Thoracic aorta (tissue), 2 donors: ENCODE results near the gene SERPINA4. TPM values are rescaled to one million over a fixed set of nuclear protein-coding genes. Genes with fewer than 3 reads are reported as not detected.

Source experiments
- ATAC-seq: fragments of 150-250 bp; one replicate; pipeline ENCODE4 v1.8.0; 2017; ENCODE audit warnings: low read depth; ENCODE audit not compliant: insufficient number of reproducible peaks, low FRiP score
- DNase-seq: peaks from one replicate; pipeline ENCODE4 v3.0.0-alpha.2; 2020; ENCODE audit warnings: low spot score
- H3K27ac ChIP-seq, 2 donors: fragments of 200-600 bp; sonication (generic); 1 replicate in 1 of 2; 2 replicates in 1 of 2; pipeline ENCODE4 v1.5.1; 2016; ENCODE audit warnings: mild to moderate bottlenecking in 2 of 2, moderate library complexity in 2 of 2
- H3K27me3 ChIP-seq: fragments of 200-600 bp; sonication (generic); replicated peaks from 2 replicates; pipeline ENCODE4 v1.6.0; 2016; ENCODE audit warnings: mild to moderate bottlenecking; ENCODE audit not compliant: insufficient read depth
- H3K36me3 ChIP-seq: fragments of 200-600 bp; sonication (generic); one replicate; pipeline ENCODE4 v1.5.1; 2016
- H3K4me1 ChIP-seq, 2 donors: fragments of 200-600 bp; sonication (generic); 1 replicate in 1 of 2; 2 replicates in 1 of 2; pipeline versions ENCODE4 v1.5.1 to v1.6.0; 2016; ENCODE audit warnings: low read depth in 2 of 2, mild to moderate bottlenecking in 1 of 2; ENCODE audit not compliant: control insufficient read depth in 1 of 2
- H3K4me3 ChIP-seq: fragments of 200-600 bp; sonication (generic); 2 replicates; pipeline ENCODE4 v1.5.1; 2016; ENCODE audit warnings: mild to moderate bottlenecking
- H3K9me3 ChIP-seq: fragments of 200-600 bp; sonication (generic); 2 replicates; pipeline ENCODE4 v1.5.1; 2016
- total RNA-seq, 2 donors: library from RNA; depleted of rRNA; stranded (reverse); fragments of >200 nt; gene quantifications; one replicate each; pipeline versions ENCODE4 v1.1.0 to v1.2.3, GENCODE V29; 2016
- TF ChIP-seq, protein P1 (sequence below): fragments of 200-600 bp; sonication (generic); IDR thresholded peaks from one replicate; pipeline ENCODE4 v1.5.1; 2019; ENCODE audit warnings: antibody characterized with exemption

Gene SERPINA4
- total RNA-seq, 2 donors from 2014 or later, result not detected

DNA sequence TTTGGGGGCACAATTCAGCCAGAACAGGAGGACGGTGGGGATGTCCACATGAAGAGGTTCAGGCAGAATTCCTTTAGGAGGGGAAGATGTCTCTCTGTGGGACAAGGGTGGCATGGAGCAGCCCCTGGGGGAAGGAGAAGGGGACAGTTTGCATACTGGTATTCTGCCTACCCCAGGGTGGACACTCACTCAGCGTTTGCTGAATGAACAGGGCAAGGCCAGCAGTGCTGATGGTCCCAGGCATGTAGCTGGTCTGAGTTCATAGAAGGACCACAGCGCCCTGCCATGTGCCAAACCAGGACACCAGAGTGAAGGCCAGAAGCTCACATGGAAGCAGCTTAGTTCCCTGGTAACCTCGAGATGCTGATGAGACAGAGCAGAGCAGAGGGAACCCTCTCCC is 25.4 kb downstream of the SERPINA4 start:
- H3K9me3 ChIP-seq, result no peaks in the 10 kb centered on the region
- H3K4me3 ChIP-seq, result no peak overlapping the region
- DNase-seq (no peak), ATAC-seq (no peak)
- H3K36me3 ChIP-seq, result no peaks in the 10 kb centered on the region
- TF ChIP-seq, protein P1, sequence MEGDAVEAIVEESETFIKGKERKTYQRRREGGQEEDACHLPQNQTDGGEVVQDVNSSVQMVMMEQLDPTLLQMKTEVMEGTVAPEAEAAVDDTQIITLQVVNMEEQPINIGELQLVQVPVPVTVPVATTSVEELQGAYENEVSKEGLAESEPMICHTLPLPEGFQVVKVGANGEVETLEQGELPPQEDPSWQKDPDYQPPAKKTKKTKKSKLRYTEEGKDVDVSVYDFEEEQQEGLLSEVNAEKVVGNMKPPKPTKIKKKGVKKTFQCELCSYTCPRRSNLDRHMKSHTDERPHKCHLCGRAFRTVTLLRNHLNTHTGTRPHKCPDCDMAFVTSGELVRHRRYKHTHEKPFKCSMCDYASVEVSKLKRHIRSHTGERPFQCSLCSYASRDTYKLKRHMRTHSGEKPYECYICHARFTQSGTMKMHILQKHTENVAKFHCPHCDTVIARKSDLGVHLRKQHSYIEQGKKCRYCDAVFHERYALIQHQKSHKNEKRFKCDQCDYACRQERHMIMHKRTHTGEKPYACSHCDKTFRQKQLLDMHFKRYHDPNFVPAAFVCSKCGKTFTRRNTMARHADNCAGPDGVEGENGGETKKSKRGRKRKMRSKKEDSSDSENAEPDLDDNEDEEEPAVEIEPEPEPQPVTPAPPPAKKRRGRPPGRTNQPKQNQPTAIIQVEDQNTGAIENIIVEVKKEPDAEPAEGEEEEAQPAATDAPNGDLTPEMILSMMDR, result no peak
- no peak overlapping the region for H3K27ac ChIP-seq
- H3K4me1 ChIP-seq, result no peaks in the 10 kb centered on the region
- H3K27me3 ChIP-seq, result no peaks in the 10 kb centered on the region

DNA sequence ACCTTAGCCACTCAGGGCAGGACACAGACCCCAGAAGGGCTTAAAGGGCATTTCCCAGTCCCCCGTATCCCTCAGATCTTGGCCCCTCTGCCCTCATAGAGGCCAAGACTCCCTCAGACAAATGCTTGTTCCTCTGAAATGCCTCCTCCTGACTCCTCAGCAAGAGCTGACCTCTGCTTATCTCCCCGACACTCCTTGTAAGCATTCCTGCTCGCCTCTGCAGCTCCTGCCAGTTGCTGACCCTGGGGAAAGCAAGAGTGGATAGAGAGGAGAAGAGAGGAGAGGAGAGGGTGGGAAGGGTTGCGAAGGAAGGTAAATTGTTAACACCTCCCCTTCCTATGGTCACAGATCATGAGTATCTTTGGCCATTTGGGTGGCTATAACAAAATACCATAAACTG is 27.1 kb downstream of the SERPINA4 start:
- no peak overlapping the region for H3K4me3 ChIP-seq
- TF ChIP-seq, protein P1, result no peak
- ATAC-seq, result no peak

DNA sequence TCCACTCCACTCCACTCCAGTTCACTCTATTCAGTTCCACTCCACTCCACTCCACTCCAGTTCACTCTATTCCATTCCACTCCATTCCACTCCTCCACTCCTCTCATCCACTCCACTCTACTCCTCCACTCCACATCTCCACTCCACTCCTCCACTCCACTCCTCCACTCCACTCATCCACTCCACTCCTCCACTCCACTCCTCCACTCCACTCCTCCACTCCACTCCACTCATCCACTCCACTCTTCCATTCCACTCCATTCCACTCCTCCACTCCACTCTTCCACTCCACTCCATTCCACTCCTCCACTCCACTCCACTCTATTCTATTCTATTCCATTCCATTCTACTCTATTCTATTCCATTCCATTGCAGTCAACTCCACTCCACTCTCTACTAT is 29.8 kb downstream of the SERPINA4 start:
- TF ChIP-seq, protein P1, result no peak
- no peak overlapping the region for H3K4me3 ChIP-seq
- ATAC-seq (no peak), DNase-seq (no peak)
- no peaks in the 10 kb centered on the region for H3K9me3 ChIP-seq
- H3K27ac ChIP-seq, result no peak overlapping the region
- no peaks in the 10 kb centered on the region for H3K36me3 ChIP-seq
- H3K27me3 ChIP-seq, result no peaks in the 10 kb centered on the region
- no peaks in the 10 kb centered on the region for H3K4me1 ChIP-seq

More for the DNA sequence above, 27.1 kb downstream of the SERPINA4 start:
- H3K27ac ChIP-seq, result no peak overlapping the region
- no peaks in the 10 kb centered on the region for H3K27me3 ChIP-seq
- DNase-seq, result no peak
- H3K4me1 ChIP-seq, result no peaks in the 10 kb centered on the region
- no peaks in the 10 kb centered on the region for H3K9me3 ChIP-seq
- no peaks in the 10 kb centered on the region for H3K36me3 ChIP-seq

DNA sequence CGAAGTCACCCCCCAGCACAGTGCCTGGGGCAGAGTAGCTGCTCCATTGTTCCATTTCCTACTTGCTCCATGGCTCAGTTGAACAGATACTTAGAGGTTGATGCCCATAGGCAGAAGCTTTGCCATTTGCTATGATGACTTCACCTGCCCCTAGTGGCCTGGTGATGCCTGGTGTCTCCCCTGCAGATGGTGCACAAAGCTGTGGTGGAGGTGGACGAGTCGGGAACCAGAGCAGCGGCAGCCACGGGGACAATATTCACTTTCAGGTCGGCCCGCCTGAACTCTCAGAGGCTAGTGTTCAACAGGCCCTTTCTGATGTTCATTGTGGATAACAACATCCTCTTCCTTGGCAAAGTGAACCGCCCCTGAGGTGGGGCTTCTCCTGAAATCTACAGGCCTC is 30.6 kb downstream of the SERPINA4 start:
- Histone ChIP-seq H3K4me1 (no peaks in the 10 kb centered on the region), H3K27me3 (no peaks in the 10 kb centered on the region), H3K36me3 (no peaks in the 10 kb centered on the region), H3K27ac (no peak overlapping the region), H3K9me3 (no peaks in the 10 kb centered on the region), H3K4me3 (no peak overlapping the region)
- no peak for ATAC-seq
- DNase-seq, result no peak
- TF ChIP-seq, protein P1, result no peak

DNA sequence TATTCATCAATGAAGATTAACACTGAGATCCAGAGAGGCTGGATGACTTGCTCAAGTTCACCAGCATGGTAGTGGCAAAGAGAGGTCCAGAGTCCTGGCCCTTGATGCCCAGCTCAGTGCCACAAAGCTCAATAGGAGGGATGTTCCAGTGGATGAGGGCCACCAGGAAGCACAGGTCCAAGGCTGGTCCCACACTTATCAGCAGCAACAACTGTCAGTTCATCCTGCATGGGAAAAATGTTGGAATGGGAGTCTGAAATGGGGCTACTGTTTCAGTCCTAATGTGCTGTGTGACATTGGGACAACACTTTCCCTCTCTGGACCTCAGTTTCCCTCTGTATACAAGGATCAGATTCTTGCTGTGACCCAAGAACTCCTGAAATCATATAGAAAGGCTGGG is 31.2 kb downstream of the SERPINA4 start:
- H3K4me1 ChIP-seq, result no peaks in the 10 kb centered on the region
- DNase-seq, result no peak
- no peaks in the 10 kb centered on the region for H3K27me3 ChIP-seq
- H3K9me3 ChIP-seq, result no peaks in the 10 kb centered on the region
- TF ChIP-seq, protein P1, result no peak
- ATAC-seq, result no peak
- H3K27ac ChIP-seq, result no peak overlapping the region
- H3K36me3 ChIP-seq, result no peaks in the 10 kb centered on the region
- H3K4me3 ChIP-seq, result no peak overlapping the region
